Uterus (tissue), 4 donors: ENCODE measurements around the gene KMT2E. TPM values are rescaled to one million over a fixed set of nuclear protein-coding genes. Genes with fewer than 3 reads are reported as not detected.

Experiments used
- DNase-seq, 2 donors: peaks; one replicate each; pipeline ENCODE4 v3.0.0-alpha.2; 2019 to 2020
- H3K27ac ChIP-seq, 2 donors: fragments of 200-600 bp; sonication (generic); 1 replicate in 1 of 2; 2 replicates in 1 of 2; pipeline ENCODE4 v1.5.1; 2016 to 2018
- H3K27me3 ChIP-seq, 2 donors: fragments of 200-600 bp; sonication (generic); one replicate each; pipeline ENCODE4 v1.5.1; 2018 to 2019; ENCODE audit warnings: control low read depth in 1 of 2
- H3K36me3 ChIP-seq, 2 donors: fragments of 200-600 bp; sonication (generic); one replicate each; pipeline ENCODE4 v1.5.1; 2019; ENCODE audit warnings: control low read depth in 1 of 2
- H3K4me1 ChIP-seq, 2 donors: fragments of 200-600 bp; sonication (generic); one replicate each; pipeline ENCODE4 v1.5.1; 2018 to 2019; ENCODE audit warnings: control low read depth in 1 of 2
- H3K4me3 ChIP-seq, 2 donors: fragments of 200-600 bp; sonication (generic); 1 replicate in 1 of 2; 2 replicates in 1 of 2; pipeline ENCODE4 v1.5.1; 2018 to 2019; ENCODE audit warnings: mild to moderate bottlenecking in 1 of 2
- H3K9me3 ChIP-seq, 2 donors: fragments of 200-600 bp; sonication (generic); one replicate each; pipeline ENCODE4 v1.5.1; 2019; ENCODE audit warnings: control low read depth in 1 of 2
- POLR2A ChIP-seq, 2 donors: fragments of 450-650 bp; IDR thresholded peaks; one replicate each; pipeline ENCODE4 v1.6.1; 2016; ENCODE audit warnings: antibody characterized with exemption in 2 of 2, mild to moderate bottlenecking in 1 of 2, moderate library complexity in 1 of 2
- intact Hi-C: fragments of 100-400 bp; cut with DNase I; formaldehyde crosslinking; loops from one replicate; pipeline ENCODE4 v1.15.1; 2023; ENCODE audit warnings: low total_unique reads
- total RNA-seq, 4 donors: library from RNA; depleted of rRNA in 3 of 4; stranded (reverse); fragments of >200 nt in 3 of 4; gene quantifications; one replicate each; pipeline versions ENCODE4 v1.1.0 to v1.2.4, GENCODE V29; 2014 to 2023
- TF ChIP-seq, protein P1 (sequence below), 4 experiments: fragments of 200-600 bp in 2 of 4; fragments of 450-650 bp in 2 of 4; sonication (generic) in 2 of 4; IDR thresholded peaks; one replicate each; pipeline ENCODE4 v1.5.1; 2016 to 2019; ENCODE audit warnings: antibody characterized with exemption in 4 of 4, mild to moderate bottlenecking in 2 of 4, moderate library complexity in 1 of 4
- donor health status: DM: yes; HTN: yes; CAD: no.

The KMT2E gene
- total RNA-seq, 4 donors from 2014 or later = 61.5 to 208 (median 148) TPM

- H3K9me3 ChIP-seq = no peaks in the 10 kb centered on the region
- DNase-seq = no peak
- TF ChIP-seq POLR2A (IDR thresholded peaks at IDR 0.05) = no peak
- TF ChIP-seq, protein P1, sequence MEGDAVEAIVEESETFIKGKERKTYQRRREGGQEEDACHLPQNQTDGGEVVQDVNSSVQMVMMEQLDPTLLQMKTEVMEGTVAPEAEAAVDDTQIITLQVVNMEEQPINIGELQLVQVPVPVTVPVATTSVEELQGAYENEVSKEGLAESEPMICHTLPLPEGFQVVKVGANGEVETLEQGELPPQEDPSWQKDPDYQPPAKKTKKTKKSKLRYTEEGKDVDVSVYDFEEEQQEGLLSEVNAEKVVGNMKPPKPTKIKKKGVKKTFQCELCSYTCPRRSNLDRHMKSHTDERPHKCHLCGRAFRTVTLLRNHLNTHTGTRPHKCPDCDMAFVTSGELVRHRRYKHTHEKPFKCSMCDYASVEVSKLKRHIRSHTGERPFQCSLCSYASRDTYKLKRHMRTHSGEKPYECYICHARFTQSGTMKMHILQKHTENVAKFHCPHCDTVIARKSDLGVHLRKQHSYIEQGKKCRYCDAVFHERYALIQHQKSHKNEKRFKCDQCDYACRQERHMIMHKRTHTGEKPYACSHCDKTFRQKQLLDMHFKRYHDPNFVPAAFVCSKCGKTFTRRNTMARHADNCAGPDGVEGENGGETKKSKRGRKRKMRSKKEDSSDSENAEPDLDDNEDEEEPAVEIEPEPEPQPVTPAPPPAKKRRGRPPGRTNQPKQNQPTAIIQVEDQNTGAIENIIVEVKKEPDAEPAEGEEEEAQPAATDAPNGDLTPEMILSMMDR (IDR thresholded peaks at IDR 0.05) = no peak
- H3K27me3 ChIP-seq = no peaks in the 10 kb centered on the region
- no peak overlapping the region for H3K27ac ChIP-seq
- intact Hi-C loops = no loop called here
- no peaks in the 10 kb centered on the region for H3K36me3 ChIP-seq
- H3K4me1 ChIP-seq = no peaks in the 10 kb centered on the region
- no peak overlapping the region for H3K4me3 ChIP-seq
These were observed 135.8 kb downstream of the KMT2E start for GRCh38 chr7:105149827-105150226.

GRCh38 chr7:105151152-105151551, 137.1 kb downstream of the KMT2E start:
- Histone ChIP-seq H3K27me3 (no peaks in the 10 kb centered on the region), H3K4me1 (no peaks in the 10 kb centered on the region), H3K27ac (no peak overlapping the region), H3K4me3 (no peak overlapping the region), H3K9me3 (no peaks in the 10 kb centered on the region), H3K36me3 (no peaks in the 10 kb centered on the region)
- no peak for DNase-seq
- TF ChIP-seq, protein P1 (IDR thresholded peaks at IDR 0.05) = no peak
- no peak for TF ChIP-seq POLR2A (IDR thresholded peaks at IDR 0.05)
- intact Hi-C loops = no loop called here

GRCh38 chr7:105153531-105153930, 139.5 kb downstream of the KMT2E start:
- Histone ChIP-seq H3K27ac (no peak overlapping the region), H3K9me3 (no peaks in the 10 kb centered on the region), H3K4me1 (no peaks in the 10 kb centered on the region), H3K36me3 (no peaks in the 10 kb centered on the region), H3K4me3 (no peak overlapping the region), H3K27me3 (no peaks in the 10 kb centered on the region)
- intact Hi-C loops = no loop called here
- TF ChIP-seq, protein P1 (IDR thresholded peaks at IDR 0.05) = no peak
- TF ChIP-seq POLR2A (IDR thresholded peaks at IDR 0.05) = no peak
- no peak for DNase-seq

- H3K4me1 ChIP-seq = no peaks in the 10 kb centered on the region
- H3K27me3 ChIP-seq = no peaks in the 10 kb centered on the region
- TF ChIP-seq POLR2A (IDR thresholded peaks at IDR 0.05) = no peak
- TF ChIP-seq, protein P1 (IDR thresholded peaks at IDR 0.05) = no peak
- no peak overlapping the region for H3K4me3 ChIP-seq
- H3K9me3 ChIP-seq = no peaks in the 10 kb centered on the region
- no peaks in the 10 kb centered on the region for H3K36me3 ChIP-seq
- no peak for DNase-seq
- H3K27ac ChIP-seq = no peak overlapping the region
- intact Hi-C loops = no loop called here
These were observed 140.1 kb downstream of the KMT2E start for GRCh38 chr7:105154084-105154483.

DNA sequence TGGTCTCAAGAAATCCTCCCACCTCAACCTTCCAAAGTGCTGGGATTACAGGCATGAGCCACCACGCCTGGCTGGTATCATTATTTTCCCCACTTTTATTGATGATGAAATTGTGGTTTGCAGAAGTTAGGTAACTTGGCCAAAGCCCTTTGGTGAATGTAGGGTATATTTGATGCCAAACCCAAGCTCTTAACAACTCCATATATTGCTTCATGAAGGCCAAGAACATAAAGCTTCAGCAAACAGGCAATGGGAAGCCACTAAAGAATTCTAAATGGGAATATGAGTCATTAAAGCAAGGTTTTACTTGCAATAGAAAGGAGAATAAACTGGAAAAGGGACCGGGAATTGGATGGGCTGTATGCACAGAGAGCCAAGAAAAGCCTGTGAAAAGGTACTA, 142.7 kb downstream of the KMT2E start:
- Histone ChIP-seq H3K36me3 (no peaks in the 10 kb centered on the region), H3K4me1 (no peaks in the 10 kb centered on the region), H3K9me3 (no peaks in the 10 kb centered on the region), H3K27ac (no peak overlapping the region), H3K27me3 (no peaks in the 10 kb centered on the region), H3K4me3 (no peak overlapping the region)
- no peak for DNase-seq
- no peak for TF ChIP-seq POLR2A (IDR thresholded peaks at IDR 0.05)
- TF ChIP-seq, protein P1 (IDR thresholded peaks at IDR 0.05) = no peak
- intact Hi-C loops = no loop called here
